HG02852 (cell line): Measurements from ENCODE around the gene ANAPC13.

Experiments
- ATAC-seq: cut with Tn5 transposase; IDR thresholded peaks from one replicate; pipeline ENCODE4 v1.9.1; 2021; ENCODE audit warnings: mild to moderate bottlenecking, moderate library complexity; ENCODE audit not compliant: unreplicated experiment

The ANAPC13 gene

DNA sequence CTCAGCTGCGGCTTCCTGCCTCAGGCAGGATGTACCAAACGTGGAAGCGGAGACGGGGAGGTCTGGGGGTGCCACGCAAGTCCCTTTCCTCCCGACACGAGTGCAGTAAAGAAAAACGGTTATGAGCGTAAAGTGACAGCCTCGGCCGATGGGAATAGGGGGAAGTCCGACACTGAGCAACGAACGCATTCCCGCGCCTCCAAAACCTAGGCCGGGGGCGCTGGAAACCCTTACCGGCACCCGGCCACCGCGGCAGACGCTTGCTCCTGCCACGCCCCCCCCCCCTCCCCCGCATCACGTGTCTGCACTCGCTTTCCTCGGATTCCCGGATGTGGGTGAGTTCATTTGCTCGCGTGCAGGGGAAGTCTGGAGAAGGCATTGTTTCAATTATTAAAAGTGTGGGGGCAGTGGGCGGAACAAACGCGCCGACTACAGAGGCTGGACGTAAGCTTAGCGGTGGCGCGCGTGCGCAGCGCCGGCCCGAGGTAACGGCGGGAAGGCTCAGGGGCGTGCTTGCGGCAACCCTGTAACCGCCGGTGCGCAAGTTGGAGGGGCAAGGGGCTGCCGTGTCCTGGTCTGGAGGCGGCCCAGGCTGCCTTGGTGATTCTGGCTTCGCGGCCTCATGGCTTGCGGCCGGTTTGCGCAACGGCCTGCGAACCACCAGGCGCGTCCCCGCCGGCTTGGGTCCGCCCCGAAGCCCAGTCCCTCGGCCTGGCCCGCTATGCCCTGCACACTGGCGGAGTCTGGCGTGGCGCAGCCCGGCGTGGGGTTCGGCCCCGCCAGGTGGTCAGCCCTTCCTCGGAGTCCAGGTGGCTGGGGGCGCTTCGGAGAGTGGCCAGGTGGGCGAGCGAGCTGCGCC lies at the start of gene ANAPC13, which contains the start of gene CEP63:
ANAPC13 (minus strand) TSS at position 268 of the 859 bp plus-strand sequence. CDS start 3,081 bp downstream, outside the sequence.
CEP63 (plus strand) TSS at position 340 of the 859 bp plus-strand sequence. CDS start 9,264 bp downstream, outside the sequence.
- peak; percentile 73 for ATAC-seq

DNA sequence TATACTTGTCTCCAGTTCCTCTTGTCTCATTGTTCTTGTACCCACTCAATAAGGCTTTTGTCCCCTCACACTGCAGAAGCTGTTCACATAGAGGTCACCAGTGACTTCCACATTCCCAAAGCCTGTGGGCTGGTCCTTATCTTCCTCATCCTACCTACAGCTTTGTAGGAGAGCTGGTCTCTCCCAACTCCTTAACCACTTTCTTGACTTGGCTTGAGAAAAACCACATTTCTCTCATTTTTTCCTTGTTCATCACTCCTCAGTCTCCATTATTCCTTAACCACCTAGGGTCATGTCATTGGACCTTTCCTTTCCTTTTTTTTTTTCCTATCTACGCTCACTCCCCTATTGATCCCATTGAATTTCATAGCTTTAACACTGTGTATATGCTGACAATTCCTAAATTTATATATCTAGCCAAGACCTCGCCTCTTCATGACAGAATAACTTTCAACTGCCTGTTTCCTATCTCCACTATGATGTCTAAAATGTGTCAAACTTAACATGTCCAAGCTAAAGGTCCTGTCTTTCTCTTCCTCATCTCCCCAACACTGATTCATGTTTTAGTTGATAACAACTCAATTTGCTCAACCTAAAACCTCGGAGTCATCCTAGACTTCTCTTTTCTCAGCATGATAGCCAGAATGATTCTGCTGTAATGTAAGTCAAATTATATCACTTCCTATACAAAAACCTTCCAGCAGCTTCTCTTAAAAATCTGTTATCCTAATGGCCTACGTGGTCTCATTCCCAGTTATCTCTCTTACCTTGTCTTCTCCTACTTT lies 49.6 kb upstream of the ANAPC13 start:
- ATAC-seq, result no peak

- ATAC-seq, result no peak
These were observed 47.7 kb upstream of the ANAPC13 start for GRCh38 chr3:134533493-134533892.

GRCh38 chr3:134527538-134528186 lies 41.9 kb upstream of the ANAPC13 start:
- no peak for ATAC-seq

DNA sequence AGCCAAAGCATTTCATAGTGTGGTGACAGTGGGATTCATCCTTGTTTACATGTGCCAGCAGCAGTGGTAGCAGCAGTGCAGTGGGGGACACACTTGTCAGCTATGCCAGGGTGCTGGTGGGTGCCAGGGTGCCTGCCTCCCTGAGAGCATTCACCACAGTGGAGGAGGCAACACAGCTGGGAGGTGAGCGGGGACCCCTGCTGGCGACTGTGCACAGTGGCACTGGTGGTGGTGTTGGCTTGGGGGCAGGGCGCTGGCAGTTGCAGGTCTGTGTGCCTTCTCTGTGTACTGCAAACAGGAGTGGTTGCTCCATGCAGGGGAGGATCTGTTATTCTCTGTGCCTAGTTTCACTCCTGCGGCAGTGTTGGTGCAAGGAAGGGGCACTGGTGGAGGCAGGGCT lies 41.3 kb upstream of the ANAPC13 start:
- ATAC-seq, result no peak

- ATAC-seq, result no peak
These were observed 40.5 kb upstream of the ANAPC13 start for GRCh38 chr3:134526319-134526718.

DNA sequence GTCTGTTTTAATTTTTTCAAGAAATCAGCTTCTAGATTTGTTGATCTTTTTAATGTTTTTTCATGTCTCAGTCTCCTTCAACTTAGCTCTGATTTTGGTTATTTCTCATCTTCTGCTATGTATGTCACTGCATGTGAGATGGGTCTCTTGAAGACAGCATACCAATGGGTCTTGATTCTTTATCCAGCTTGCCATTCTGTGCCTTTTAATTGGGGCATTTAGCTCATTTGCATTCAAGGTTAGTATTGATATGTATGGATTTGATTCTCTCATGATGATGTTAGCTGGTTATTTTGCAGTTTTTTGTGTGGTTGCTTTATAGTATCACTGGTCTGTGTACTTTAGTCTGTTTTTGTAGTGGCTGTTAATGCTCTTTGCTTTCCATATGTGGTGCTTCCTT lies 39.5 kb upstream of the ANAPC13 start:
- ATAC-seq, result no peak

GRCh38 chr3:134522541-134522940 lies 36.8 kb upstream of the ANAPC13 start:
- no peak for ATAC-seq

DNA sequence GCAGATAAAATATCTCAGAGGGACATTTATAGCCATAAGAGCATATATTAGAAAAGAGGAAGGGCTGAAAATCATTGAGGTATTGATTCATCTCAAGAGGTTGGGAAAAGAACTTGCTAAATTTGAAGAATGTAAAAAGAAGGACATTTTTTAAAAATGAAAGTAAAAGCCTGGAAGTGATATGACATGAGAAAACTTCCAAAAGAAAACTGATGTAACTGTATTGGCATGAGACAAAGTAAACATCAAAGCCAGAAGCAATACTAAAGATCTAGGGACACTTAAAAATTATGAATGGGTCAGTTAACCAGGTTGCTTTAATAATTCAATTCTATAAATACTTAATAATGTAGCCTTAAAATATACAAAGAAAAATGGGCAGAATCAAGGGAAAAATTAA lies 32.0 kb upstream of the ANAPC13 start:
- ATAC-seq, result no peak

DNA sequence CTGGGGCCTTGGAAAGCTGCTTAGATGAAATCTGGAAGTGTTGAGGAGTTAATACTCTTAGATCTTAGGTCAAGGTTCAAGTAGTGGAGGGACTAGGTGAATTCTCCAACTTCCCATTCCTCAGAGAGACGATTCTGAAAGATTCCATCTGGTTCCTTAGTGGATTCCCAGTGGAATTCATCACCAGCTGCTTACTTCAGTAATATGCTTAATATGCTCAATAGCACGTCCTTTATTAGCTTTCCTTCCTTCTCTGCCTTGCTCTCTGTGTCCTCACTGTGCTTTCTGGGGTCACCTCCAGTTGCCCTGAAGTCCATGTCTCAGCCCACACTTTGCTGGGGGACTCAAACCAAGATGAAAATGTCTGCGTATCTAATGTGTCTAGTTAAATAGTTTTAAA lies 31.1 kb upstream of the ANAPC13 start:
- no peak for ATAC-seq

- no peak for ATAC-seq
These were observed 25.7 kb upstream of the ANAPC13 start for GRCh38 chr3:134511500-134511899.

- no peak for ATAC-seq
These were observed 19.7 kb upstream of the ANAPC13 start for GRCh38 chr3:134505485-134505884.

- ATAC-seq, result no peak
These were observed 18.3 kb upstream of the ANAPC13 start for GRCh38 chr3:134504132-134504531.

DNA sequence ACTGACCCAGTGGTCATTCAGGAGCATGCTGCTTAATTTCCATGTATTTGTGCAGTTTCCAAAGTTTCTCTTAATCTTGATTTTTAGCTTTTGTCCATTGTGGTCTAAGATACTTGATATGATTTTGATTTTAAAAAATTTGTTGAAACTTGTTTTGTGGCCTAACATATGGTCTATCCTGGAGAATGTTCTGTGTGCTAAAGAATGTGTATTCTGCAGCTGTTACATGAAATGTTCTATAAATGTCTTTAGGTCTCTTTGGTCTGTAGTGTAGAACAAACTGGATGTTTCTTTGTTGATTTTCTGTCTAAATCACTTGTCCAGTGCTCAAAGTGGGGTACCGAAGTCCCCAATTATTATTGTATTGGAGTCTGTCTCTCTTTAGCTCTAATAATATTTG lies 17.5 kb upstream of the ANAPC13 start:
- ATAC-seq, result no peak

GRCh38 chr3:134496471-134497071 lies 10.8 kb upstream of the ANAPC13 start:
- ATAC-seq, result peak; percentile 55

- no peak for ATAC-seq
These were observed 10.2 kb upstream of the ANAPC13 start for GRCh38 chr3:134495980-134496379.

GRCh38 chr3:134494495-134494894 lies 8.7 kb upstream of the ANAPC13 start:
- ATAC-seq, result no peak

- no peak for ATAC-seq
These were observed 1.6 kb upstream of the ANAPC13 start for GRCh38 chr3:134487406-134487805.

GRCh38 chr3:134486577-134487041 lies 824 bp upstream of the ANAPC13 start:
- ATAC-seq, result peak; percentile 14

- ATAC-seq, result peak; percentile 14
These were observed 589 bp downstream of the ANAPC13 start for GRCh38 chr3:134485075-134485717.
